RCC 7860 (cell line): ENCODE results near the gene TXNRD2.

ENCODE experiments used
- DNase-seq: peaks from one replicate; pipeline ENCODE4 v3.0.0-alpha.2; 2015; ENCODE audit warnings: low spot score
- FAIRE-seq: peaks from 2 replicates; lab custom pipeline; 2012; peaks lifted over from hg19 to GRCh38; lab: Jason Lieb, UNC

The TXNRD2 gene

GRCh38 chr22:19828035-19828401 is 113.6 kb downstream of the TXNRD2 start:
- FAIRE-seq (no peak), DNase-seq (no peak)

GRCh38 chr22:19827341-19828034 is 114.1 kb downstream of the TXNRD2 start:
- DNase-seq (no peak), FAIRE-seq (no peak)

GRCh38 chr22:19826619-19826950 is 115.0 kb downstream of the TXNRD2 start:
- DNase-seq: no peak
- FAIRE-seq: no peak

- DNase-seq (no peak), FAIRE-seq (no peak)
Observed at GRCh38 chr22:19825904-19826618, 115.6 kb downstream of the TXNRD2 start.
